Epithelial cell of proximal tubule (primary cell): Measurements from ENCODE around the gene UQCRH. TPM values are rescaled to one million over a fixed set of nuclear protein-coding genes. Genes with fewer than 3 reads are reported as not detected.
"Not testable (repeated sequence)": the region's sequence is repeated elsewhere in the genome, so short reads cannot be mapped to it uniquely, and the experiment has no call there.

Experiments used
- DNase-seq: peaks from one replicate; pipeline ENCODE4 v3.0.0-alpha.2; 2011; ENCODE audit warnings: low read depth
- H3K4me3 ChIP-seq: 2 replicates; pipeline ENCODE4 v1.5.1; 2011; ENCODE audit warnings: low read depth, mild to moderate bottlenecking, low read length
- CTCF ChIP-seq: conservative IDR thresholded peaks from 2 replicates; pipeline ENCODE4 v1.5.1; 2012; ENCODE audit warnings: low read depth, mild to moderate bottlenecking, low read length
- total RNA-seq: library from RNA; depleted of rRNA; stranded (reverse); fragments of >200 nt; gene quantifications from 2 replicates; pipeline ENCODE4 v1.2.3, GENCODE V29; 2015

Gene UQCRH
- total RNA-seq, 1 donor from 2014 or later, result 884 TPM

DNA sequence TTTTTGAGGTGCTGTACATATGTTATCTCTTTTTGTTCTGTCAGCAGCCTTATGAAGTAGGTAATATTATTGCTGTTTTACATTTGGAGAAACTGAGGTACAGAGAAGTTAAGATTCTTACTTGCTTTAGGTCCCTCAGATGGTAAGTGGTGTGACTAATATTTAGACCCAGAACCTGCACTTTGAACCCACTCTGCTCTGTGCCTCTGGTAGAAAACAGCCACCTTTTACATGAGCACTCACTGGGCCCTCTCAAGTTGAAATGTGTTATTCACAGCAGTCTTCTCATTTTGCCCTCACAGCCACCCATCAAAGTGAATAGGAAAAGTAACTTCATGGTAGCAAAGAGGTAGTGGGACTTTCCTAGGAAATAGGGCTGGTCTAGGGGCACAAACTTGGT is 41.8 kb downstream of the UQCRH start:
- no peak overlapping the region for H3K4me3 ChIP-seq
- TF ChIP-seq CTCF, result no peak
- DNase-seq, result no peak

- H3K4me3 ChIP-seq, result no peak overlapping the region
- TF ChIP-seq CTCF, result no peak
- no peak for DNase-seq
Measured at GRCh38 chr1:46352363-46352762, 48.9 kb downstream of the UQCRH start.

DNA sequence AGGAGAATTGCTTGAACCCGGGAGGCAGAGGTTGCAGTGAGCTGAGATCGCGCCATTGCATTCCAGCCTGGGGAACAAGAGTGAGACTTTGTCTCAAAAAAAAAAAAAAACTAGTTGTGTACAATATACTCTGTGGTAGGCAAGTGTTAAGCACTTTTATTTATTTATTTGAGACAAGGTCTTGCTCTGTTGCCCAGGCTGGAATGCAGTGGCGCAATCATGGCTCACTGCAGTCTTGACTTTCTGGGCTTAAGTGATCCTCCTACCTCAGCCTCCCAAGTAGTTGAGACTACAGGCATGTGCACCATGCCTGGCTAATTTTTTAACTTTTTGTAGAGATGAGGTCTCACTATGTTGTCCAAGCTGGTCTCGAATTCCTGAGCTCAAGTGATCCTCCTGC is 52.4 kb downstream of the UQCRH start:
- not testable (repeated sequence) for DNase-seq, H3K4me3 ChIP-seq

- no peak overlapping the region for H3K4me3 ChIP-seq
Measured at GRCh38 chr1:46362158-46362557, 58.7 kb downstream of the UQCRH start.

DNA sequence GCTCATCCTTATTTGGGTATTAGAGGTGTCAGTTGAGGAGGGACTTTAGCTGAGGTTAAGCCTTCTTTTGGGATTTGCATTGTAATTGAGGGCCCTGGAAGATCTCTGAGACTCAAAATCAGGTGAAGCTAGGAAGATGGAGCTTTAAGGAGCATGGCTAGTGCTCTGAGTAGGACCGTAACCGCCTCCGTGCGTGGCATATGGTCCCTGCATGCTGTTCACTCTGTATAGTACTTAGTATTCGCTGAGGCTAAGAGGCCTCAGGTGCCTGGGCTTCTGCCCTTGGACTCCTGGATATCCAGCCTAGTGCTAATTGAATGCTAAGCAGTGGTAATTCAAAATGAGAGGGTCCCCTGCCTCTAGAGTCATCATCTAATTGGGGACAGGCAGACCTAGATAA is 59.6 kb downstream of the UQCRH start:
- no peak overlapping the region for H3K4me3 ChIP-seq
- DNase-seq, result no peak
- TF ChIP-seq CTCF, result no peak

More at GRCh38 chr1:46362158-46362557, 58.7 kb downstream of the UQCRH start:
- no peak for TF ChIP-seq CTCF
- no peak for DNase-seq

DNA sequence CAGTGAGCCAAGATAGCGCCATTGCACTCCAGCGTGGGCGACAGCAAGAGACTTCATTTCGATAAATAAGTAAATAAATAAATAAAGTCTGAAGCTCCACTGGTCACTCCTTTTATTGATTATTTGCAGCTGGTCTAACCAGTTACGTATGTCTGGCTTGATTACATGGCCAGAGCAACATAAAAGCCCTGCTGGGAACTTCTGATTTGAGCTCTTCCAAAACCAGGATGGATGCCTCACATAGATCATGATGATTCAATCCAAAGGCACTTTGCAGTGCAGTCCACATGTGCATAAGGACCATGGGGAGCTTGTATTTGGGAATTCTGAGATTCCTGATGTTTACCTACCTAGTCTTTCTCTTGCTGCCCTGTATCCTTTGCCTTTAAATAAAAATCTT is 61.1 kb downstream of the UQCRH start:
- no peak overlapping the region for H3K4me3 ChIP-seq
- no peak for TF ChIP-seq CTCF
- no peak for DNase-seq

DNA sequence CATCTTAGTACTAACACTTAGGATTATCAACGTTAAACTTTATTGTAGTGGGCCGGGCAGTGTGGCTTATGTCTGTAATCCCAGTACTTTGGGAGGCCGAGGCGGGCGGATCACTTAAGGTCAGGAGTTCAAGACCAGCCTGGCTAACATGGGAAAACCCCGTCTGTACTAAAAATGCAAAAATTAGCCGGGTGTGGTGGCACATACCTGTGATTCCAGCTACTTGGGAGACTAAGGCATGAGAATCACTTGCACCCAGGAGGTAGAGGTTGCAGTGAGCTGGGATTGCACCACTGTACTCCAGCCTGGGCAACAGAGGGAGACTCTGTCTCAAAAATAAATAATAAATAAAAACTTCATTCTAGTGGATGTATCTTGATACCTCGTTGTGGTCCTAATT is 62.3 kb downstream of the UQCRH start:
- not testable (repeated sequence) for DNase-seq

More for the DNA sequence above, 62.3 kb downstream of the UQCRH start:
- not testable (repeated sequence) for H3K4me3 ChIP-seq

Other genes starting within 250 kb of the UQCRH start
- gene PIK3R3, start 171.1 kb upstream of the UQCRH start, total RNA-seq, result 3.3 and 6.1 TPM in 2 replicates
- 71.6 and 117 TPM in 2 replicates for gene TSPAN1, start 128.6 kb upstream of the UQCRH start, total RNA-seq
- gene P3R3URF, start 127.2 kb upstream of the UQCRH start, total RNA-seq, result not detected in 2 replicates
- 53.2 and 81.7 TPM in 2 replicates for gene POMGNT1, start 105.3 kb upstream of the UQCRH start, total RNA-seq
- gene LURAP1, start 100.4 kb upstream of the UQCRH start, total RNA-seq, result 2.9 and 3.9 TPM in 2 replicates
- gene RAD54L, start 55.9 kb upstream of the UQCRH start, total RNA-seq, result 23.6 and 30.6 TPM in 2 replicates
- gene LRRC41, start 82 bp upstream of the UQCRH start, total RNA-seq, result 104 and 105 TPM in 2 replicates
- 16.2 and 17.2 TPM in 2 replicates for gene NSUN4, start 37.1 kb downstream of the UQCRH start, total RNA-seq
- gene FAAH, start 90.6 kb downstream of the UQCRH start, total RNA-seq, result 4.3 and 12.8 TPM in 2 replicates
- gene DMBX1, start 186.1 kb downstream of the UQCRH start, total RNA-seq, result not detected in 2 replicates
- gene KNCN, start 247.9 kb downstream of the UQCRH start, total RNA-seq, result not detected in 2 replicates